Activated T-helper 1 cell treated with Interleukin-2 at 50 U/mL for 16 hours (primary cell): ENCODE data around the gene BEND4.
"Not testable (repeated sequence)": the region's sequence is repeated elsewhere in the genome, so short reads cannot be mapped to it uniquely, and the experiment has no call there.

ENCODE experiments used
- DNase-seq: peaks from one replicate; pipeline ENCODE4 v3.0.0-alpha.2; 2020; ENCODE audit warnings: low read depth

BEND4 gene

GRCh38 chr4:42152507-42153504 is at the start of gene BEND4:
TSS of gene BEND4 (minus strand) at chr4:42152655. CDS start at chr4:42152143, 512 bp downstream.
- DNase-seq, result no peak

- DNase-seq, result no peak
Measured at GRCh38 chr4:42197341-42197740, 44.9 kb upstream of the BEND4 start.

- no peak for DNase-seq
Measured at GRCh38 chr4:42172921-42173320, 20.5 kb upstream of the BEND4 start.

GRCh38 chr4:42172128-42172790 is 19.8 kb upstream of the BEND4 start:
- DNase-seq, result no peak

GRCh38 chr4:42167709-42168108 is 15.3 kb upstream of the BEND4 start:
- no peak for DNase-seq

- DNase-seq, result not testable (repeated sequence)
Measured at GRCh38 chr4:42166186-42166585, 13.7 kb upstream of the BEND4 start.

GRCh38 chr4:42159271-42160001 is 7.0 kb upstream of the BEND4 start:
- DNase-seq, result no peak

- DNase-seq, result no peak
Measured at GRCh38 chr4:42151568-42152506, 618 bp downstream of the BEND4 start.

- no peak for DNase-seq
Measured at GRCh38 chr4:42150653-42151567, 1.5 kb downstream of the BEND4 start.

GRCh38 chr4:42149004-42149403 is 3.5 kb downstream of the BEND4 start:
- no peak for DNase-seq

- no peak for DNase-seq
Measured at GRCh38 chr4:42148425-42148824, 4.0 kb downstream of the BEND4 start.

GRCh38 chr4:42144028-42144427 is 8.4 kb downstream of the BEND4 start:
- no peak for DNase-seq

- no peak for DNase-seq
Measured at GRCh38 chr4:42142591-42142990, 9.9 kb downstream of the BEND4 start.

- DNase-seq, result no peak
Measured at GRCh38 chr4:42136371-42136770, 16.1 kb downstream of the BEND4 start.

- no peak for DNase-seq
Measured at GRCh38 chr4:42133006-42133405, 19.4 kb downstream of the BEND4 start.

- DNase-seq, result no peak
Measured at GRCh38 chr4:42132099-42132498, 20.4 kb downstream of the BEND4 start.

GRCh38 chr4:42123071-42123644 is 29.3 kb downstream of the BEND4 start:
- no peak for DNase-seq

- no peak for DNase-seq
Measured at GRCh38 chr4:42122237-42122636, 30.2 kb downstream of the BEND4 start.

- no peak for DNase-seq
Measured at GRCh38 chr4:42119886-42120285, 32.6 kb downstream of the BEND4 start.

GRCh38 chr4:42112846-42113245 is 39.6 kb downstream of the BEND4 start:
- DNase-seq, result no peak
